GM12865 (cell line): ENCODE data around the gene TENM3.
"Not testable (repeated sequence)": the region's sequence is repeated elsewhere in the genome, so short reads cannot be mapped to it uniquely, and the experiment has no call there.

Source experiments
- DNase-seq: peaks from one replicate; pipeline ENCODE4 v3.0.0; 2010; ENCODE audit warnings: low read depth
- H3K4me3 ChIP-seq: 2 replicates; pipeline ENCODE4 v1.5.1; 2011; ENCODE audit warnings: mild to moderate bottlenecking, low read depth, low read length, control low read depth
- TF ChIP-seq, protein P1 (sequence below): IDR thresholded peaks from 2 replicates; pipeline ENCODE4 v1.5.1; 2011; ENCODE audit warnings: low read length, control low read depth, low read depth, inconsistent platforms; ENCODE audit not compliant: insufficient read depth; ENCODE audit errors: missing control alignments

Gene TENM3

DNA sequence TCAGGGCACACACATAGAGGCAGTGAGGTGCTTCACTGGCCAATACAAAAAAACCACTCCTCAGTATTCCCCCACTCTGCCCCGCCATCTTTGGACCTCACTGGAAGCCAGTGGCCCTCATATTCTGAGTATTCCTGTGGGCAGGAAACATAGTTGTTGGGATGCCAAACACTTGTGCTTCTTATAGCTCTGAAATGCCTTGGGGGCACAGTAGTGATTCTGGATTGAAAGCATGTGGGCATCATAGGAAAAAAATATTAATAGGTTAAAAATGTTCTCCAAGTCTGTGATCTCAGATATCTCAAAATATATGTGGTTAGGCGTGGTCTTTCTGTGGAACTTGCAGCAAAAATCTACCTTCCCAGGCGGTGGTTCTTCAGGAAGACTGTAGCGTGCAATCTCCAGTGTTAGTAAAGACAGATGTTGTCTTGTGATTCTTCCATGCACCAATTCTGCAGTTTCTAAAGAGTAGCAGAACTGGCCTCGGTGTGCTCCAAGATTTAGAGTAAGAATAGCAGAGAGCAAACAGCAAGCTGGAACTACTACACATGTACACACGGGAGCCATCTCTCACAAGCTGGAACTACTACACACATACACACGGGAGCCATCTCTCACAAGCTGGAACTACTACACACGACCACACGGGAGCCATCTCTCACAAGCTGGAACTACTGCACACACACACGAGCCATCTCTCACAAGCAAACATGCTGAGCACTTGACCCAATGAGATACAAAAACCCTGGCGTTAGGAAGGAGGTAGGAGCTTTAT, 8.0 kb upstream of the TENM3 start:
- TF ChIP-seq, protein P1, sequence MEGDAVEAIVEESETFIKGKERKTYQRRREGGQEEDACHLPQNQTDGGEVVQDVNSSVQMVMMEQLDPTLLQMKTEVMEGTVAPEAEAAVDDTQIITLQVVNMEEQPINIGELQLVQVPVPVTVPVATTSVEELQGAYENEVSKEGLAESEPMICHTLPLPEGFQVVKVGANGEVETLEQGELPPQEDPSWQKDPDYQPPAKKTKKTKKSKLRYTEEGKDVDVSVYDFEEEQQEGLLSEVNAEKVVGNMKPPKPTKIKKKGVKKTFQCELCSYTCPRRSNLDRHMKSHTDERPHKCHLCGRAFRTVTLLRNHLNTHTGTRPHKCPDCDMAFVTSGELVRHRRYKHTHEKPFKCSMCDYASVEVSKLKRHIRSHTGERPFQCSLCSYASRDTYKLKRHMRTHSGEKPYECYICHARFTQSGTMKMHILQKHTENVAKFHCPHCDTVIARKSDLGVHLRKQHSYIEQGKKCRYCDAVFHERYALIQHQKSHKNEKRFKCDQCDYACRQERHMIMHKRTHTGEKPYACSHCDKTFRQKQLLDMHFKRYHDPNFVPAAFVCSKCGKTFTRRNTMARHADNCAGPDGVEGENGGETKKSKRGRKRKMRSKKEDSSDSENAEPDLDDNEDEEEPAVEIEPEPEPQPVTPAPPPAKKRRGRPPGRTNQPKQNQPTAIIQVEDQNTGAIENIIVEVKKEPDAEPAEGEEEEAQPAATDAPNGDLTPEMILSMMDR: no peak
- no peak for DNase-seq

DNA sequence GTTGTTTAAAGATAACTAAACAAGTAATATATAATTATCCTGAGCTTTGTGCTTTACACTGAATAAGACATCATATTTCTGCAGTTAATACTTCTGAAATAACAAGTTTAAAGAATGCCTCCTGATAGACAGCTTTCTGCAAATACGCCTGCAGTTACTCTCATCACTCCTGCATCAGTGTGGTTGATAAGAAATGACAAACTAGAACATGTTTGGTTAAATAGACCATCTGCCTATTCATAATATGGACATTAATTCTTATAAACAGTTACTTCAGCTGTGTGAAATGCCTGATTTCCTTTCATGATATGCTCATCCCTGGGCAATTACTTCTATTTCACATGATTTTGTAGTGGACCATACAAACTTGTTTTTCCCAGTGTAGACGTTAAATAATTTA, 7.0 kb upstream of the TENM3 start:
- TF ChIP-seq, protein P1: no peak
- DNase-seq: no peak

More for the DNA sequence above, 8.0 kb upstream of the TENM3 start:
- H3K4me3 ChIP-seq: no peak overlapping the region

GRCh38 chr4:182237010-182237409, 6.2 kb upstream of the TENM3 start:
- DNase-seq, H3K4me3 ChIP-seq: not testable (repeated sequence)

More for the DNA sequence above, 7.0 kb upstream of the TENM3 start:
- H3K4me3 ChIP-seq: no peak overlapping the region

GRCh38 chr4:182238355-182238931, 4.8 kb upstream of the TENM3 start:
- TF ChIP-seq, protein P1: no peak
- DNase-seq: no peak
- H3K4me3 ChIP-seq: no peak overlapping the region

GRCh38 chr4:182240161-182241130, 2.8 kb upstream of the TENM3 start:
- no peak overlapping the region for H3K4me3 ChIP-seq
- DNase-seq: no peak
- TF ChIP-seq, protein P1: no peak

- DNase-seq, H3K4me3 ChIP-seq: not testable (repeated sequence)
Measured at GRCh38 chr4:182242260-182242659, 942 bp upstream of the TENM3 start.

DNA sequence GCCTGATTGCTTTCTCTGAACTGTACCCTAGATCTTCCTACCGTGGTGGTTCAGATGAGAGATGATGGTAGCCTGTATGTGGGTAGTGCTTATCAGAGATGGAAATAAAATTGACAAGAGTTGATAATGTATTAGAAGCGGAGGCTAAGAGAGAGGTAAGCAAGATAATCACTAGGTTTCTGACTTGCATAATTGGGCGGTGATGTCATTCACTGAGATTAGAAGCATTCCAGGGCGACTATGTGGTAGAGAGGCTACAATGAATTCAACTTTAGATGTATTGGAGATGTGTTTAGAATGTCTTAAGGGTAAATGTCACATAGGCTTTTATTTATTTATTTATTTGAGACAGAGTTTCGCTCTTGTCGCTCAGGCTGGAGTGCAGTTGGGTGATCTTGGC, 415 bp upstream of the TENM3 start:
- no peak for DNase-seq
- TF ChIP-seq, protein P1: no peak
- no peak overlapping the region for H3K4me3 ChIP-seq
